Activated T-cell treated with anti-CD3 and anti-CD28 coated beads, Interleukin-2, amount 50 U/mL, for 24 hours (primary cell): ENCODE measurements around the gene KIAA1958.

Experiments
- DNase-seq: peaks from one replicate; pipeline ENCODE4 v3.0.0-alpha.2; 2020
- H3K27ac Mint-ChIP-seq: 2 replicates; pipeline ENCODE4 v1.8.0; 2020; ENCODE audit warnings: mild to moderate bottlenecking, mixed read lengths
- H3K27me3 Mint-ChIP-seq: 2 replicates; pipeline ENCODE4 v1.8.0; 2020; ENCODE audit warnings: mixed read lengths
- H3K36me3 Mint-ChIP-seq: 2 replicates; pipeline ENCODE4 v1.8.0; 2020; ENCODE audit warnings: low read depth, mixed read lengths
- H3K4me1 Mint-ChIP-seq: 2 replicates; pipeline ENCODE4 v1.8.0; 2020; ENCODE audit warnings: low read depth, mixed read lengths
- H3K4me3 Mint-ChIP-seq: 2 replicates; pipeline ENCODE4 v1.8.0; 2020; ENCODE audit warnings: mild to moderate bottlenecking, moderate library complexity, mixed read lengths
- H3K9me3 Mint-ChIP-seq: 2 replicates; pipeline ENCODE4 v1.8.0; 2020; ENCODE audit warnings: mixed read lengths

KIAA1958 gene

GRCh38 chr9:112696461-112696860 lies 209.8 kb downstream of the KIAA1958 start:
- DNase-seq, result no peak
- peaks cover 81% of the 10 kb centered on the region for H3K36me3 Mint-ChIP-seq
- peaks cover 30% of the 10 kb centered on the region for H3K4me1 Mint-ChIP-seq
- H3K9me3 Mint-ChIP-seq, result no peaks in the 10 kb centered on the region
- H3K27ac Mint-ChIP-seq, result peak overlapping the region; percentile 39
- no peaks in the 10 kb centered on the region for H3K27me3 Mint-ChIP-seq
- H3K4me3 Mint-ChIP-seq, result no peak overlapping the region

- Mint-ChIP-seq H3K4me1 (peaks cover 32% of the 10 kb centered on the region), H3K27ac (no peak overlapping the region), H3K9me3 (no peaks in the 10 kb centered on the region), H3K27me3 (no peaks in the 10 kb centered on the region), H3K36me3 (peaks cover 76% of the 10 kb centered on the region), H3K4me3 (no peak overlapping the region)
- DNase-seq, result no peak
Measured at GRCh38 chr9:112699230-112699629, 212.6 kb downstream of the KIAA1958 start.

GRCh38 chr9:112700085-112700484 lies 213.5 kb downstream of the KIAA1958 start:
- H3K4me1 Mint-ChIP-seq, result peaks cover 32% of the 10 kb centered on the region
- H3K4me3 Mint-ChIP-seq, result no peak overlapping the region
- no peak overlapping the region for H3K27ac Mint-ChIP-seq
- H3K9me3 Mint-ChIP-seq, result no peaks in the 10 kb centered on the region
- no peaks in the 10 kb centered on the region for H3K27me3 Mint-ChIP-seq
- H3K36me3 Mint-ChIP-seq, result peaks cover 72% of the 10 kb centered on the region
- no peak for DNase-seq

- Mint-ChIP-seq H3K4me1 (peaks cover 40% of the 10 kb centered on the region), H3K9me3 (no peaks in the 10 kb centered on the region), H3K36me3 (peaks cover 66% of the 10 kb centered on the region), H3K27me3 (no peaks in the 10 kb centered on the region), H3K27ac (no peak overlapping the region), H3K4me3 (no peak overlapping the region)
- no peak for DNase-seq
Measured at GRCh38 chr9:112703304-112703703, 216.7 kb downstream of the KIAA1958 start.

GRCh38 chr9:112705768-112706427 lies 219.3 kb downstream of the KIAA1958 start:
- H3K27ac Mint-ChIP-seq, result no peak overlapping the region
- no peak for DNase-seq
- no peaks in the 10 kb centered on the region for H3K9me3 Mint-ChIP-seq
- H3K27me3 Mint-ChIP-seq, result no peaks in the 10 kb centered on the region
- H3K4me3 Mint-ChIP-seq, result no peak overlapping the region
- peaks cover 66% of the 10 kb centered on the region for H3K36me3 Mint-ChIP-seq
- H3K4me1 Mint-ChIP-seq, result peaks cover 34% of the 10 kb centered on the region

GRCh38 chr9:112711050-112711689 lies 224.5 kb downstream of the KIAA1958 start:
- DNase-seq, result no peak
- Mint-ChIP-seq H3K36me3 (peaks cover 61% of the 10 kb centered on the region), H3K27me3 (no peaks in the 10 kb centered on the region), H3K4me1 (peaks cover 44% of the 10 kb centered on the region), H3K9me3 (no peaks in the 10 kb centered on the region), H3K27ac (no peak overlapping the region), H3K4me3 (no peak overlapping the region)

- Mint-ChIP-seq H3K4me3 (no peak overlapping the region), H3K27ac (no peak overlapping the region), H3K36me3 (peaks cover 65% of the 10 kb centered on the region), H3K9me3 (no peaks in the 10 kb centered on the region), H3K27me3 (no peaks in the 10 kb centered on the region), H3K4me1 (peaks cover 48% of the 10 kb centered on the region)
- DNase-seq, result no peak
Measured at GRCh38 chr9:112712678-112713077, 226.1 kb downstream of the KIAA1958 start.

GRCh38 chr9:112717661-112718331 lies 231.2 kb downstream of the KIAA1958 start, which contains the start of gene INIP:
Gene INIP (minus strand): TSS chr9:112718117. CDS start chr9:112716485, 1,632 bp downstream.
- peak within 1 kb of the TSS; percentile 98 for H3K27ac Mint-ChIP-seq

More at GRCh38 chr9:112717661-112718331, 231.2 kb downstream of the KIAA1958 start, which contains the start of gene INIP:
- Mint-ChIP-seq H3K36me3 (peaks cover 25% of the 10 kb centered on the region), H3K9me3 (no peaks in the 10 kb centered on the region), H3K27me3 (no peaks in the 10 kb centered on the region), H3K4me1 (peaks cover 42% of the 10 kb centered on the region), H3K4me3 (peak within 1 kb of the TSS; percentile 92)
- DNase-seq, result peak; percentile 97
